Neuronal stem cell (in vitro differentiated cells): Measurements from ENCODE around the gene KNG1.

ENCODE experiments used
- DNase-seq: peaks from one replicate; pipeline ENCODE4 v3.0.0-alpha.2; 2013; ENCODE audit warnings: low spot score
- H2AFZ ChIP-seq: one replicate; pipeline ENCODE4 v1.6.1; 2013; ENCODE audit warnings: mild to moderate bottlenecking, low read length, inconsistent platforms
- H2AK5ac ChIP-seq: 2 replicates; pipeline ENCODE4 v1.6.1; 2013; ENCODE audit warnings: low read depth, mild to moderate bottlenecking, inconsistent platforms, low read length, moderate library complexity, mixed read lengths
- H2BK120ac ChIP-seq: 2 replicates; pipeline ENCODE4 v1.6.1; 2013; ENCODE audit warnings: low read depth, mild to moderate bottlenecking, inconsistent platforms, low read length, moderate library complexity, mixed read lengths
- H2BK12ac ChIP-seq: one replicate; pipeline ENCODE4 v1.6.1; 2013; ENCODE audit warnings: low read length, inconsistent platforms
- H2BK15ac ChIP-seq: 2 replicates; pipeline ENCODE4 v1.6.1; 2013; ENCODE audit warnings: mild to moderate bottlenecking, low read length, inconsistent platforms, mixed read lengths
- H2BK5ac ChIP-seq: one replicate; pipeline ENCODE4 v1.6.1; 2013; ENCODE audit warnings: inconsistent platforms, mild to moderate bottlenecking, low read length, moderate library complexity
- H3K14ac ChIP-seq: one replicate; pipeline ENCODE4 v1.6.1; 2013; ENCODE audit warnings: low read length, inconsistent platforms
- H3K18ac ChIP-seq: 2 replicates; pipeline ENCODE4 v1.6.1; 2013; ENCODE audit warnings: low read length, inconsistent platforms
- H3K23ac ChIP-seq: 2 replicates; pipeline ENCODE4 v1.6.1; 2013; ENCODE audit warnings: low read depth, mild to moderate bottlenecking, mixed read lengths, low read length, inconsistent platforms; ENCODE audit not compliant: poor library complexity
- H3K27ac ChIP-seq: replicated peaks from 3 replicates; pipeline ENCODE4 v1.5.1; 2013; ENCODE audit warnings: low read length, inconsistent platforms
- H3K27me3 ChIP-seq, 3 experiments: 2 replicates each; pipeline ENCODE4 v1.6.1; 2013; ENCODE audit warnings: low read length in 3 of 3, mild to moderate bottlenecking in 2 of 3, inconsistent platforms in 1 of 3, low read depth in 1 of 3, mixed read lengths in 1 of 3, moderate library complexity in 1 of 3; ENCODE audit not compliant: control insufficient read depth in 3 of 3, insufficient read depth in 3 of 3
- H3K36me3 ChIP-seq, 2 donors: replicated peaks in 1 of 2; 2 replicates each; pipeline ENCODE4 v1.6.1; 2013; ENCODE audit warnings: low read length in 2 of 2; ENCODE audit not compliant: control insufficient read depth in 2 of 2, insufficient read depth in 2 of 2
- H3K4ac ChIP-seq: 2 replicates; pipeline ENCODE4 v1.6.1; 2013; ENCODE audit warnings: inconsistent platforms, mild to moderate bottlenecking, low read length, moderate library complexity
- H3K4me1 ChIP-seq, 2 donors: 1 replicate in 1 of 2; 2 replicates in 1 of 2; pipeline ENCODE4 v1.6.1; 2013; ENCODE audit warnings: low read length in 2 of 2, low read depth in 1 of 2; ENCODE audit not compliant: control insufficient read depth in 2 of 2, insufficient read depth in 1 of 2
- H3K4me2 ChIP-seq: one replicate; pipeline ENCODE4 v1.6.1; 2013; ENCODE audit warnings: mild to moderate bottlenecking, low read length, inconsistent platforms; ENCODE audit not compliant: insufficient read depth, poor library complexity, severe bottlenecking
- H3K4me3 ChIP-seq, 2 donors: 2 replicates each; pipeline ENCODE4 v1.5.1; 2013; ENCODE audit warnings: low read length in 2 of 2, mild to moderate bottlenecking in 2 of 2, inconsistent platforms in 1 of 2, moderate library complexity in 1 of 2
- H3K79me1 ChIP-seq: one replicate; pipeline ENCODE4 v1.6.1; 2013; ENCODE audit warnings: low read depth, mild to moderate bottlenecking, inconsistent platforms, low read length, moderate library complexity
- H3K9ac ChIP-seq: one replicate; pipeline ENCODE4 v1.6.1; 2013; ENCODE audit warnings: mild to moderate bottlenecking, low read depth, low read length, inconsistent platforms; ENCODE audit not compliant: poor library complexity
- H3K9me3 ChIP-seq, 2 donors: replicated peaks in 1 of 2; 2 replicates each; pipeline versions ENCODE3 to v1.6.1; 2013; ENCODE audit warnings: low read length in 2 of 2, mild to moderate bottlenecking in 2 of 2, inconsistent platforms in 1 of 2, low read depth in 1 of 2, mixed read lengths in 1 of 2, moderate library complexity in 1 of 2; ENCODE audit not compliant: control insufficient read depth in 2 of 2, insufficient read depth in 1 of 2
- H4K8ac ChIP-seq: one replicate; pipeline ENCODE4 v1.6.1; 2013; ENCODE audit warnings: low read depth, mild to moderate bottlenecking, inconsistent platforms, low read length, moderate library complexity
- H4K91ac ChIP-seq: one replicate; pipeline ENCODE4 v1.6.1; 2013; ENCODE audit warnings: low read length, low read depth, mild to moderate bottlenecking, inconsistent platforms; ENCODE audit not compliant: poor library complexity
- whole genome bisulfite sequencing, 2 donors: extraction: QIAGEN DNeasy Blood & Tissue Kit; methylation state at CpG; one replicate each; pipeline ENCODE4 v1.1.7; 2013; ENCODE audit warnings: missing lambda C conversion rate in 2 of 2, mixed read lengths in 1 of 2; ENCODE audit not compliant: insufficient read length in 2 of 2, insufficient replicate concordance in 1 of 2; ENCODE audit errors: extremely low coverage in 2 of 2; 5-methylcytosine and 5-hydroxymethylcytosine counted together

KNG1 gene

DNA sequence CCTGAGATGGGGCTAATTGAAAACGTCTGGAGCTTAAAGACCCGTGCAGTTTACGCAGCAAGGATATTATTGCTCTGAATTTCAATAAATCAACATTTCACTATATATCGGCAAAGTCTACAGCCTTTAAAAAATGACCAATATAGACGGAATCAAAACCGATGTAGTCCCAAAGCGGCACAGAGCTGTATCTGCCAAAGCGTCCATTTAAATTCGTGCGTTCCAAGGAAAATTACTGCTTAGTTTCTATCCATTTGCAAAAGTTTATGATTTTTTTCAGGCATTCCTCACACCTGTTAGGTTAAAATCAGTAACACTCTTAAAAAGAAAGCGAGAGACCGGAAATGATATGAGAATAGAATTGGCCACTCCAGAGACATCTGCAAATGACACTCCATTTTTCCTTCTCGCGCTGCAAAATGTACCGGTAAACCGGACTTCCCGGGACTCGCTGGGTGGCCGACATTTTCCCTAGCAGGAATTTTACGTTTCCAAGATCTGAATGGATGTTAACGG lies 65.4 kb downstream of the KNG1 start:
- Histone ChIP-seq H3K18ac (peak overlapping the region; percentile 58), H3K79me1 (no peaks in the 10 kb centered on the region), H2AK5ac (no peak overlapping the region), H2BK15ac (no peak overlapping the region), H3K4me2 (peak overlapping the region; percentile 56), H2BK12ac (no peak overlapping the region), H3K27ac (peak overlapping the region; percentile 67), H3K4me3 (peak overlapping the region; percentile 87 to 90), H3K36me3 (peaks cover 24 to 36% of the 10 kb centered on the region in 2 donors), H3K9ac (peak overlapping the region; percentile 71), H3K14ac (no peak overlapping the region), H3K23ac (peak overlapping the region; percentile 47), H4K8ac (no peak overlapping the region), H2BK120ac (no peak overlapping the region), H2AFZ (peak overlapping the region; percentile 91), H3K4ac (no peak overlapping the region), H3K9me3 (no peaks in the 10 kb centered on the region), H2BK5ac (no peak overlapping the region), H3K4me1 (peaks cover 1 to 11% of the 10 kb centered on the region in 2 donors), H4K91ac (no peak overlapping the region), H3K27me3 (no peaks in the 10 kb centered on the region)
- WGBS, 2 donors, result no CpG with 5 or more reads among the region's 21 CpGs
- DNase-seq, result no peak

DNA sequence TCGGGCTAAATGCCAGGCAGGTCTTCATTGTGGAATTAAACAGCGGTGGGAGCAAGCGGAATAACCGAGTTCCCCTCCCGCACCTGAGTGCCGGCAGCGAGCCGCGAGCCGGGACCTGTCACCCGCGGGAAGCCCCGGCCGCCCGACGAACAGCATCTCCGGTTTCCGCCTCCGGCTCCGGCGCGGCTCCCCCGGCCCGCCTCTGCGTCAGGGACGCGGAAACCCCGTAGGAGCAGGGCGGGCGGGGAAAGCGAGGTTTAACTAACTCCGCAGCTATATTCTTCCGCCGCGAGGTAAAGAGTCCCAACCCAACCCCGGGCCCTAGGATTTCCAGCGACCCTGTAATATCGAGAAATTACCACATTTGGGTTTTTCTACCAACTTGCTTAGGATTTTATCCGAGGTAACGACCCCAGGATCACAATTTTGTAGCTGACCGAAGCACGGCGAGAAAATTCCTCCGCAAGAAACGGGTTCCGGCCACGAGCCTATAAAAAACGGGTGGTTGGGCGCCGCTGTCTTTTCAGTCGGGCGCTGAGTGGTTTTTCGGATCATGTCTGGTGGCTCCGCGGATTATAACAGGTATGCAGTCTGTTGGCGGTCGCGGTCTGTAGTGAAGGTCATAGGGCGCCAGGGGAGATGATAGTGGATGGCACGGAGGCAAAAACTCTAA lies 66.0 kb downstream of the KNG1 start, which contains the start of gene EIF4A2:
Gene EIF4A2 (plus strand): TSS at position 520 of the 673 bp plus-strand sequence. CDS start 34 bp downstream, at position 554.
- no peaks in the 10 kb centered on the region for H3K79me1 ChIP-seq

DNA sequence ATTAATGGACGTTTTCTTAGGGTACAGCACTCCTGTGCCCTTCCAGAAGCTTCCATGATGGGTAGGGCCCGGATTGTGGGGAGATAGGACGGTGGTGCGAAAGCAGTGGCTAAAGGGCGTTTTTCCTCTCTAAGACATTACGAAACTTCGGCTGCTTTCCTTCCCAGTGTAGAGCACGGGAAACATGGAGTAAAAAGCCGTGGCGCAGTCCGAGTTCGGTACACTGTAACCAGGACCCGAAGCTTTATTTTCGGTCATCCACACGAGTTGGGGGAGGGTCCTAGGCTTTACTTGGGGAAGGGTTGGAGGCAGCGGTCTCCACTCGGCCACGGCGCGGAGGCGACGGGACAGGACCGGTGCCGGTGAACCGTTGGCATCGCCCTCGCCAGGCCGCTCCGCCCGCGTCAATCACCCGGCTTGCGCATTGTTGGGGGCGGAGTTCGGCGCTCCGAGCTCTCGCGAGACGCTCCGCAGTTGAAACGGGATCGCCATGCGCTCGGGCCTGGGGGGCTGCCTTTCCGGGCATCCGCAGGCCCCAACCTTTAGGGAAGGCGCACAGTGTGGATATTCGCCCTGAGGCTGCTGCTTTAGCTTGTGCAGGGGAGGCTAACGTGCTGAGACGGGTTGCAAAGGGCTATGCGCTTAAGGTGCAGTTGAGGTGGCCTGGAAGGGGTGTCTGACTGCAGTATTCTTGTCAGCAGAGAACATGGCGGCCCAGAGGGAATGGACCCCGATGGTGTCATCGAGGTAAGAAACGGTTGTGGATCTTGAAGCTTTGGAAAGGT lies 66.8 kb downstream of the KNG1 start:
- no peaks in the 10 kb centered on the region for H3K27me3 ChIP-seq
- H3K4me1 ChIP-seq, result peaks cover 1 to 11% of the 10 kb centered on the region in 2 donors
- DNase-seq, result peak; percentile 70
- no peaks in the 10 kb centered on the region for H3K9me3 ChIP-seq
- no peak overlapping the region for H2BK120ac ChIP-seq
- peak overlapping the region; percentile 56 for H3K4me2 ChIP-seq
- no CpG with 5 or more reads among the region's 56 CpGs for WGBS, 2 donors
- H3K79me1 ChIP-seq, result no peaks in the 10 kb centered on the region
- H3K9ac ChIP-seq, result peak overlapping the region; percentile 96
- peak overlapping the region; percentile 87 for H3K18ac ChIP-seq
- peak overlapping the region; percentile 86 for H3K27ac ChIP-seq
- H3K14ac ChIP-seq, result peak overlapping the region; percentile 40
- peak overlapping the region; percentile 46 for H2BK5ac ChIP-seq
- H2BK15ac ChIP-seq, result no peak overlapping the region
- H2AFZ ChIP-seq, result peak overlapping the region; percentile 91
- H4K91ac ChIP-seq, result no peak overlapping the region
- H3K23ac ChIP-seq, result peak overlapping the region; percentile 62
- peak overlapping the region; percentile 87 to 92 for H3K4me3 ChIP-seq
- peaks cover 31 to 50% of the 10 kb centered on the region in 2 donors for H3K36me3 ChIP-seq
- peak overlapping the region; percentile 10 for H3K4ac ChIP-seq
- H4K8ac ChIP-seq, result no peak overlapping the region
- no peak overlapping the region for H2BK12ac ChIP-seq
- peak overlapping the region; percentile 88 for H2AK5ac ChIP-seq

More for the DNA sequence above, 66.0 kb downstream of the KNG1 start, which contains the start of gene EIF4A2:
- peak within 1 kb of the TSS; percentile 88 for H2AK5ac ChIP-seq
- peaks cover 1 to 11% of the 10 kb centered on the region in 2 donors for H3K4me1 ChIP-seq
- no peak within 1 kb of the TSS for H2BK120ac ChIP-seq
- H3K27me3 ChIP-seq, result no peaks in the 10 kb centered on the region
- peak within 1 kb of the TSS; percentile 40 for H3K14ac ChIP-seq
- no peak within 1 kb of the TSS for H2BK12ac ChIP-seq
- no peak within 1 kb of the TSS for H4K91ac ChIP-seq
- no CpG with 5 or more reads among the region's 60 CpGs for WGBS, 2 donors
- H2BK15ac ChIP-seq, result no peak within 1 kb of the TSS
- peak within 1 kb of the TSS; percentile 46 for H2BK5ac ChIP-seq
- peak within 1 kb of the TSS; percentile 62 for H3K23ac ChIP-seq
- H4K8ac ChIP-seq, result no peak within 1 kb of the TSS
- peak within 1 kb of the TSS; percentile 87 to 92 for H3K4me3 ChIP-seq
- H3K36me3 ChIP-seq, result peaks cover 26 to 42% of the 10 kb centered on the region in 2 donors
- peak within 1 kb of the TSS; percentile 87 for H3K18ac ChIP-seq
- H3K27ac ChIP-seq, result peak within 1 kb of the TSS; percentile 86
- H2AFZ ChIP-seq, result peak within 1 kb of the TSS; percentile 91
- H3K9me3 ChIP-seq, result no peaks in the 10 kb centered on the region
- H3K4ac ChIP-seq, result peak within 1 kb of the TSS; percentile 10
- H3K9ac ChIP-seq, result peak within 1 kb of the TSS; percentile 96
- DNase-seq, result peak; percentile 94
- peak within 1 kb of the TSS; percentile 56 for H3K4me2 ChIP-seq
